HEK293T (cell line): ENCODE data around the gene GOLT1A.

Experiments
- ARNT ChIP-seq: fragments of 450-650 bp; IDR thresholded peaks from 2 replicates; pipeline ENCODE4 v1.6.1; 2017; ENCODE audit warnings: mild to moderate bottlenecking
- ELF4 ChIP-seq: fragments of 450-650 bp; IDR thresholded peaks from 2 replicates; pipeline ENCODE4 v1.6.1; 2017; ENCODE audit warnings: antibody characterized with exemption
- FOXA1 ChIP-seq: fragments of 450-650 bp; IDR thresholded peaks from 2 replicates; pipeline ENCODE4 v1.6.1; 2016; ENCODE audit warnings: mild to moderate bottlenecking
- L3MBTL2 ChIP-seq: fragments of 450-650 bp; conservative IDR thresholded peaks from 2 replicates; pipeline ENCODE4 v1.6.1; 2016; ENCODE audit warnings: mild to moderate bottlenecking
- NFRKB ChIP-seq: fragments of 450-650 bp; IDR thresholded peaks from 2 replicates; pipeline ENCODE4 v1.6.1; 2016; ENCODE audit warnings: mild to moderate bottlenecking, moderate library complexity
- SUZ12 ChIP-seq: fragments of 450-650 bp; IDR thresholded peaks from 2 replicates; pipeline ENCODE4 v1.6.1; 2016; ENCODE audit warnings: mild to moderate bottlenecking
- ZNF384 ChIP-seq: fragments of 450-650 bp; IDR thresholded peaks from 2 replicates; pipeline ENCODE4 v1.6.1; 2016

DNA sequence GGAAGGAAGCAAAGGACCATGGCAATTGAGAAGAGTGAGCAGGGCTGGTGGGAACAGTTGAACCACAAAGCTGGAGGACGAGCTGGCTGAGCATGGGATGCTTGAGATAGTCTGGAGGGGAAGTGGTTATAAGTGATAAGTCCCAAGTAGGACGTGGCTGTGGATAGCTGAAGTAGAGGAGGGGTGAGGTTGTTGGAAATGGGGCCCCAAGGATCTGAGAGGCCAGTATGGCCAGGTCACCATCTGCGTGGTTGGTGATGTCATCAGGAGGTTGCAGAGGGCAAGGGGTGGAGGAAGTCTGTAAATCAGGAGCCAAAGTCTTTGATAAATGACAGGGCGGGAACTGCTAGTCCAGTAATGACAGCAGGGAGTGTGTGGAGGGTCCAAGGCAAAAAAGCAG lies 36.7 kb downstream of the GOLT1A start:
- no peak for TF ChIP-seq ELF4
- no peak for TF ChIP-seq SUZ12
- TF ChIP-seq L3MBTL2 = no peak
- TF ChIP-seq ARNT = no peak
- TF ChIP-seq NFRKB = no peak
- TF ChIP-seq ZNF384 = no peak
- no peak for TF ChIP-seq FOXA1
